HG02981 (cell line): ENCODE measurements around the gene HK2.

Source experiments
- ATAC-seq: cut with Tn5 transposase; IDR thresholded peaks from one replicate; pipeline ENCODE4 v1.9.1; 2021; ENCODE audit warnings: mild to moderate bottlenecking, moderate library complexity; ENCODE audit not compliant: unreplicated experiment

Gene HK2

DNA sequence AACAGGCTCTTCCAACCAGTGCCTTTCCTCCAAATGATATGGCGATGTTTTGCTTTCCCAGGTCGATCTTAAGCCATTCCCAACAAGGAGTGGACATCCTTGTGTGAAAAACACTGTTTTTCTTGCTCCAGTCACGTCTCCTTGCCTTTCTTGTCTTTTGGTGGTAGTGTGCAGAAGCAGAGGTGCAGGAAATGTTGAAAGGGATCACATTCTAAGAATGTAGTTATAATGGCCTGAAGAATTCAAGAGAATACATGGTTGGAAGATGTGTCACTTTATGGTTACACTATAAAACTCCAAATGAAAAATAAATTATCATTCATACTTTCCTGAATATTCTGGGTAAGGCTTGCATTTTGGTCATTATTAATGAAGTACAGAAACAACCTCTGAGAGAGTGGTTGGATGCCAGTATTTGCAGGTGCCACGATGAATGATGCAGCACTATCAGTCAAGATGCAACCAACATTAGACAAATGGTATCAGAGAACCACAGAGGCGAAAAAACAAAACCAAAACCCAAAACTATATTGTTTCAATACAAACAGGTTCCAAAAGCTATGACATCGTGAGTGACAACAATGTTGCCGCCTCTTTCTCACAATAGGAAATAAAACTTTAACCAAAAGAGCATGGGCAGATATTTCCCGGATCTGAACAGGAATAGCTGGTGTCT is 97.0 kb downstream of the HK2 start:
- ATAC-seq = no peak

DNA sequence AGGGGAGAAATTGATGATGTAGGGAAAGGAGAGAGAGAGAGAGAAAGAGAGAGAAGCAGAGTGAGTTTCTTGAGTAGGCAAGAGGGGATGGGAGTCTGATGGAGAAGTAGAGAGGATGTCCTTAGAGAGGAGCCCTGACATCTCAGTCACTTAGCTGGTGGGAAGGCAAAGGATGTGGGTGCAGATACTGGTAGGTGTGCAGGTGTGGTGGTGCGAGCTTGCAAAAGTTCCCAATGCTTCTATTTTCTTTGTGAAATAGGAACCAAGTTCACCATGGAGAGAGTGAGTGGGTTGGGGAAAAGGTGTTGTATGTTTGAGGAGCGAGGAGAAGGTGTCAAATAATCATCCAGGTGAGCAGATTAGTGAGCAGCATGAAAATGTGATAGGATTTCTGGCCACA is 98.0 kb downstream of the HK2 start:
- ATAC-seq = no peak

- no peak for ATAC-seq
Measured at GRCh38 chr2:74935975-74936391, 102.1 kb downstream of the HK2 start.

DNA sequence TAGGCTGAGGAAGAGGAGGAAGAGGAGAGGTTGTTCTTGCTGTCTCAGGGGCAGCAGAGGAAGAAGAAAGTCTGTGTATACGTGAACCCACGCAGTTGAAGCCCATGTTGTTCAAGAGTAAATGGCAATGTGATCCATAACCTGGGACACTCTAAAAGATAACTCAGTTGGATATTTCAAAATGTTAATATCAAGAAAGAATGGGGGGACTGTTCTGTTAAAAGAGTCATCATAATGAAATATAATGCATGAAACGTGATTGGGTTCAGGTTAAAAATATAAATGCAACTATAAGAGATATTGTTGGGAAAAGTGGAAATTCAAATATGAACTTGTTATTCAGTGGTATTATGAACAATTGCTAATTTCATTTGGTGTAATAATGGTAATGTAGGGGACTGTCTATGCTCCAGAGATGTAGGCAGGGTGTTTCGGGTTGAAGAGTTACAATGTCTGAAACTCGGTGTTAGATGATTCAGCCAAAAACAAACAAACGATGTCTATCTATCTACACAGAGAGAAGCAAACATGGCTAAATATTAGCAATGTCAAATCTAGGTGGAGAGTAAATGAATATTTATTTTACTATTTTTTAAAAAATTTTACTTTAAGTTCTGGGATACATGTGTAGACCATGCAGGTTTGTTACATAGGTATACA is 103.4 kb downstream of the HK2 start:
- ATAC-seq = no peak

DNA sequence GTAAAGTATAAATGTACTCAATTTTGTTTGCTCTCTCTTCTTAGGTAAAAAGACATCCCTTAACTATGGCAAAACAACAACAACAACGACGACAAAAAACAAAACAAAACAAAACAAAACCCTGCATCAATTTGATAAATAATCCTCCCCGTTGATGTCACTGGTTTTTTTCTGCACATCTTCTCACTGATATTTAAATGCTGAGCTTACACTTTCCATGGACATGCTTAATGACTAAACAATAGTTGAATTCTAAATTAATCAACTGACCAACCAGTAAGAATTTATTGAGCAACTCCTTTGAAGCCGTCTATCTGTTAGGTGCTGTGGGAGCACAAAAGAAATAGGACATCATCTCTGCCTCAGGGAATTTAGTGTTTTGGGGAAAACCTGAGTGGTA is 104.3 kb downstream of the HK2 start:
- no peak for ATAC-seq

DNA sequence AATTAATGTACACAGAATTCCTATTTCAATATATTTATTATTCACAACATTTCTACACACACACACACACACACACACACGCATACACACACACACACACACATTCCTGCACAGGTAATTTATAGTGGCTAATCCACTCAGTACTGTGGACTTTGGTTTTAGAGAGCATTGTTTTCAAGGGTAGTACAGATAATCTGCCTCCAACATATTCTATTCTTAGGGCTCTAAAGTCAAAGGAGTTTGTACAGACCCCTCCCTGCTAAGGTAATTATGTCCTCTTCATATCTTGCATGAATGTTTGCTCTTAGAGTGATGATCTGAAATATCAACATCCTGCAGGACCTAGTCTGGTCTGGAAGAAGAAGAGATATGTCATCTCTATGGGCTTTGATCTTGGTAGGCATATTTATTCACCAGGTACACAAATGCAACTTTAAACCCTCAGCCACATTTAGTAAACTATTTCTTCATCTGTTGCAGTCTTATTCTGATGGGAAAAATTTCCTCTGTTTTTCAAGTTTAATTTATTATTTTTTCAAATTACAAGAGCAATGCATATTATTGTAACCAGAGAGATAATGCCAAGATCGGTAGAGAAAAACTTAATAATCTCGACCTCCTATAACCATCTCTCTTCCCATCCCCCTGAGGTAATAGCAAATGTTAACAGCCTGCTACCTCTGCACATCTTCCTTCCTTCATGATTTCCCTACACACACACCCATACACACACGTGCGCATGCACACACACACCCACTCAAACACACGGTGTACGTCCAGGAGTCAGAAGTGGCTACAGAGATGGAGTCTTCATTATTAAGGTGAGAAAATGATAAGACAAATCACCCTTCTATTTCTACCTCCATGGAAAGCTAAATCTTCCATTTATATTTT is 106.2 kb downstream of the HK2 start:
- no peak for ATAC-seq

DNA sequence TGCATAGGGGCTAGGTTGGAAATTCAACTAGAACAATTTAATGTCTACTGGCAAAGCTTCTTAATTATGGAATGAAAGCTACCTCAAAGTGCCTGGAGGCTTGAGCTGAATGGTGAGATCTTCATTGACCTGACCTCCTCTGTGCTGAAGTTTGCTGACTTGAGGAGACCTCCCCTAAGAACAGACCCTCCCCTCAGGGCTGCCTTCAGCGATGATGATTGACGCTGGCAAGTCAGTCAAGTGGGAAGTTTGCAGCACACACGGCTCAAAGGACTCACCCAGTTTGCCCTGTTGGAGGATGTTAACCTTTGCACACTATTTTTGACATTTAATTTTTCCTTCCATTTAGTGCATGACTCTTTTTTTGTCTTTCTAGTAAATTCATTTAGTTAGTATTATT is 107.4 kb downstream of the HK2 start:
- no peak for ATAC-seq

GRCh38 chr2:74942263-74942662 is 108.3 kb downstream of the HK2 start:
- ATAC-seq = no peak
